ENCODE results near the gene KIF1A.

GRCh38 chr2:240705204-240705791 is 114.7 kb downstream of the KIF1A start:
- no peak for TF ChIP-seq EP300 (IDR thresholded peaks at IDR 0.05)
- TF ChIP-seq POLR2AphosphoS5 (IDR thresholded peaks at IDR 0.05), result no peak
- TF ChIP-seq, protein P1, sequence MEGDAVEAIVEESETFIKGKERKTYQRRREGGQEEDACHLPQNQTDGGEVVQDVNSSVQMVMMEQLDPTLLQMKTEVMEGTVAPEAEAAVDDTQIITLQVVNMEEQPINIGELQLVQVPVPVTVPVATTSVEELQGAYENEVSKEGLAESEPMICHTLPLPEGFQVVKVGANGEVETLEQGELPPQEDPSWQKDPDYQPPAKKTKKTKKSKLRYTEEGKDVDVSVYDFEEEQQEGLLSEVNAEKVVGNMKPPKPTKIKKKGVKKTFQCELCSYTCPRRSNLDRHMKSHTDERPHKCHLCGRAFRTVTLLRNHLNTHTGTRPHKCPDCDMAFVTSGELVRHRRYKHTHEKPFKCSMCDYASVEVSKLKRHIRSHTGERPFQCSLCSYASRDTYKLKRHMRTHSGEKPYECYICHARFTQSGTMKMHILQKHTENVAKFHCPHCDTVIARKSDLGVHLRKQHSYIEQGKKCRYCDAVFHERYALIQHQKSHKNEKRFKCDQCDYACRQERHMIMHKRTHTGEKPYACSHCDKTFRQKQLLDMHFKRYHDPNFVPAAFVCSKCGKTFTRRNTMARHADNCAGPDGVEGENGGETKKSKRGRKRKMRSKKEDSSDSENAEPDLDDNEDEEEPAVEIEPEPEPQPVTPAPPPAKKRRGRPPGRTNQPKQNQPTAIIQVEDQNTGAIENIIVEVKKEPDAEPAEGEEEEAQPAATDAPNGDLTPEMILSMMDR (IDR thresholded peaks at IDR 0.05), result no peak
- no peak for TF ChIP-seq POLR2A (IDR thresholded peaks at IDR 0.05; ENCODE audit: low read depth)
